Measurements from ENCODE around the gene GINS3.

GINS3 gene

DNA sequence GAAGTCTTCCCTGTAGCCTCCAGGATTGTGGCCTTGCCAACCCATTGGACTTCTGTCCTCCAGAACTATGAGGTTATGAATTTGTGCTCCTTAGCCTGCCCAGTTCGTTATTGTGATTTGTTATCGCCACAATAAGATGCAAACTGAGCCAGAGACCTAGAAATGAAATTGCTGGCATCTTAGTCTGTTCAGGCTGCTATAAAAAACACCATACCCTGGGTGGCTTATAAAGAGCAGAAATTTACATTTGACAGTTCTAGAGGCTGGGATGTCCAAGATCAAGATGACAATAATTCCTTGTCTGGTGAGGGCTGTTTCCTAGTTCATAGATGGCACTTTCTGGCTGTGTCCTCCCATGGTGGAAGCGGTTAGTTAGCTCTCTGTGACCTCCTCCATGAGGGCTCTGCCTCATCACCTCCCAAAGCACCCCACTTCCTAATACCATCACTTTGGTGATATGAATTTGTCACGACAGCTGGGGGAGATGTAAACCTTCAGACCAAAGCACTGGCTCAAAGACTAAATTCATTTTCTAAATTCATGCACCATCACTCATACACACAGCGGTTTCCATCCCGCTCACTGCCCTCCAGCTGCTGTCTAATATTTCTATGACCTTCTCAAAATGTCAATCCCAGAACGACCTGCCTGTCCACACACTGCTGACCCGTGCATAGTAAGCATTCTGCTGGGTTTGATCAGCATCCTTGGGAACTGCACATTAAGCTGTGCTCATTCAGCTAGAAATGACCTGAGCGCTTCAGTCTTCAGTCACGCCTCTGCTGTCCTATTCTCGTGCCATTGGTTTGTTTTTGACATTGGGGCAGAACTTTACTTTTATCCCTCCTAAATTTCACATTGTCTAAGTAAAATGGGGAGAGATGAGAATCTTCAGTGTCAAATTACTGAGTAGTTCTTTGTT lies 36.6 kb downstream of the GINS3 start:
- DNase-seq: no peak

DNA sequence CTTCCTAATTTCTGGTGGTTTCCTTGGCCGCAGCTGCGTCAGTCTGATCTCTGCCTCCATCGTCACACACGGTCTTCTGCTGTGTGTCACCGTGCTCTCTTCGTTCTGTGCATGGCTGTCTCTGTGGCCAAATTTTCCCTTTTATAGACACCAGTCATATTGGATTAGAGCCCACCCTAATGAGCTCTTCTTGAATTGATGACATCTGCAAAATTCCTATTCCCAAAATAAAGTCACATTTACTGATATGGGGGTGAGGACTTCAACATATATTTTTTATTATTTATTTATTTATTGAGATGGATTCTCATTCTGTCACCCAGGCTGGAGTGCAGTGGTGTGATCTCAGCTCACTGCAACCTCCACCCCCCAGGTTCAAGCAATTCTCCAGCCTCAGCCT lies 38.4 kb downstream of the GINS3 start:
- no peak for DNase-seq

DNA sequence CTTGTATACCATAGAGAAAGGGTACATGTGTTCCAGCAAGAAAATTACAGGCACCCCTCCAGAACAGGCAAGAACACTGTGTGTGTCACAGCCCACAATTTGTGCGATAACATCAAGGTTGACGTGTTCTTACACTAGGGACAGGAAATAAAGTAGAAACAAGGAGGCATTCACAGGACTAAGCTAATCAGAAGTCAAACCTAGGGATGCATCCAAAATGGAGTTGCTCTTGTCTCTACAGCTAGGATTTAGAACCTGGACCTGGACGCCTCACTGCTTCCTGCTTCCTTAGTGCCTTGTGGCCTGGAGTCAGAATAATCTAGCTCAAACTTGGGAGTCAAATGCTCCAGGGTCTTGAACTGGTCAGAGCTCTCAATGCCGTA lies 41.3 kb downstream of the GINS3 start:
- no peak for DNase-seq

DNA sequence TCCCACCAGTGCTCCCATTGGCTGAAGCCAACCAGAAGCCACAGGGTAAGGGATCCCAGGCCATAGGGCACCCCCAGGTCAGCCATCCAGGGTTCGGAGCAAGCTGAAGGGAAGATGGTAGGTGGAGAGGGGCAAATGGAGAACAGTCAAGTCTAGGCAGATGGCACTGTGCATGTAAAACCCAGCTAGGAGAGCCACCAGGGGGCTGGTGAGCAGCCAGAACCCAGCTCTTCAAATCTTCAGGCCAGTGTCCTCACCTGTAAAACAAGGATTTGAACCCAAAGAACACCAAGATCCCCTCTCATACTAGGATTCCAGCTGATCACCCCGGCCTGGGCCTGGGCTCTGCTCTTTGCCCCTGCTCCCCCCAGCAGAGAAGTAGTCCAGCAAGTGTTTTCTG lies 43.5 kb downstream of the GINS3 start:
- DNase-seq: no peak

DNA sequence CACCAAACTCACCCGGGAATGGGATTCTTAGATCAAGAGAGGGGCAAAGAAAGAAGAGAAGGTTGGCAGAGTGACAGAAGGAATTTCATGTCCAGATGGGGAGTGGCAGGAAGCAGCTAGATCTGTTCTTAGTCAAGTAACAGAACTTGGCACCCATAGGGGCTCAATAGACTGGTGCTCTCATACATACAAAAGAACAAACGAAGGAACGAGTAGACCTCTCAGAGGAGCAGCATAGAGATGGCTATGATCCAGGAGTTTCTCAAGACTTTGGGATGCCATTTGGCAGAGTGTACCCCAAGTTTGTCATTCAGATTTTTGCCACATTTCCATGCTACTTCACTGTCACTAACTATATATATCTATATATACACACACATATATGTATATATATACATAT lies 47.9 kb downstream of the GINS3 start:
- DNase-seq: no peak

DNA sequence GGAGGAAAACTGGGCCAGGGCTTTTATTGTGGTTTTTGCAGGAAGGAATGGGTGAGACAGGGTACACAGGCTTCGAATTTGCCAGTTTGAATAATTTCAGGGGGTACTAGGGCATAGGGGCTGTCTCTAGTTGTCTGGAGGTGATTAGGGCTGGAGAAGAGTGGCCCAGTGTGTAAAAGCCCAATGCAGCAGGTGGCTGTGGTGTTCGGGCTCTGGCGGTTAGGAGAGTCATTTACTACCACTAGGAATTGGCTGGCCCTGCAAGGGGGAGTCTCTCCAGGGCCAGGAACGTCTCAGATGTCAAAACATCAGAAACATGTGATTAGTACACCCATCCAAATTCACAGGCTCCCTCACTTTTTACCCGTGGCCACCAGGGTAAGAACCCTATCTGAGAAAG lies 50.3 kb downstream of the GINS3 start:
- DNase-seq: no peak

DNA sequence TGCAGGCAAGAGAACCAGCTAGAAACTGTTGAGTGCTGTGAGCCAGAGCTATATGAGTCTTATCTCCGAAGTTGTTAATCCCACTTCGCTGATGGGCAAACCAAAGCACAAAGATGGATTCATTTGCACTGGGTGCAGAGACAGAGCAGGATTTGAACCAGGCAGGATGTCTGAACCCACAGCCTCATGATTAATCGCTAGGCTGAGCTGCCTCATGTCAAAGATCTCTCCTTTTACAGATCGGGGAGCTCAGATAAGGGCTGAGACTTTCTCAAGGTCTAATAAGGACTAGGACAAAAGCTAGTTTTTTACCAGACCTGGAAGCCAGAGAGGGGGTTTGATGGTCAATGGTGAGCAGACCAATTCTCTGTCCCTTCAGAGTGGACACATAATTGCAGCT lies 51.5 kb downstream of the GINS3 start:
- no peak for DNase-seq

DNA sequence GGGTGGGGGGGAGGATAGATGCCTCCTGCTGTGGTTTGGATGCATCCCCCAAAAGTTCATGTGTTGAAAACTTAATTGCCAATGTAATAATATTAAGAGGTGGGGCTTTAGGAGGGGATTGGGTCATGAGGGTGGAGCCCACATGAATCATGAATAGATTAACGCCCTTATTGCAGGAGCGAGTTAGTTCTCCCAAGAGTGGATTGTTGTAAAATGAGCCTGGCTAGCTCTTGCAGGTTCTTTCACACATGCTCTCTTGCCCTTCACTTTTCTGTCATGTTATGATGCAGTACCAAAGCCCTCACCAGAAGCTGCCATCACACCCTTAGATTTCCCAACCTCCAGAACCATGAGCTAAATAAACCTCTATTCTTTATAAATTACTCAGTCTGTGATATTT lies 52.0 kb downstream of the GINS3 start:
- DNase-seq: no peak

DNA sequence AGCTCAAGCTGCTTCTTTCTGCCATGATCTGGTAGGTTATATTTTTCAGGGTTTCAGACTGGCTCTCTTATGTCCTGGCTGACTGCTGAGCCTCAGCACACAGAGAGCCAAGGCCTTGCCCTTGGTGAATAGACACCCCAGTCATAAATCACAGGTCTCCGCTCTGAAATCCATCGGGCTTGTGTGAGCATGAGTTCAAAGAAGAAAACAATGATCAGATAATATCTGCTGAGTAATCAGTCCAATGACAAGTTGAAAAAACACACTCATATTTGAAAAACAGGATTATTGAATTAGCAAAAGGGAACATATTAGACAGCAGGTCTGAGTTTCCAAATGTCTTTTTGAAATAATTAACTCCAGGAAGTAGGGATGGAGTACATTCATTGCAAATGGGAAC lies 56.6 kb downstream of the GINS3 start:
- DNase-seq: no peak

DNA sequence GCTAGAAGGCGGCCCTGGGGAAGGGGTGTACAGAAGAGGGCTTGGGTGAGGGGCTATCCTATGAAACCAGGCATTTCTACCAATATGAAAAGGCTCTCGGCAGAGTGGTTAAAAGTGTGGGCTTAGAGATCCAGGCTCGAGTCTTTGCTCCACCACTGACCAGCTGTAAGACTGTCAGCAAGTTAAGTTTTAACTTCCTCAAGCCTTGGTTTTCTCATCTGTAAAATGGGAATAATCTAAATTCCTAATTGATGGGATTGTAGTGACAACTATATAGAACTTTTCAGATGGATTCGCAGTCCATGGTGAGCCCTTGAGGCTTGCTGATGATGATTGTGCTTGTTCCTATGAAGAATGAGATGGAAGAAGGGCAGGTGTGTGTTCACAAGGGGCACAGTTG lies 57.0 kb downstream of the GINS3 start:
- no peak for DNase-seq

DNA sequence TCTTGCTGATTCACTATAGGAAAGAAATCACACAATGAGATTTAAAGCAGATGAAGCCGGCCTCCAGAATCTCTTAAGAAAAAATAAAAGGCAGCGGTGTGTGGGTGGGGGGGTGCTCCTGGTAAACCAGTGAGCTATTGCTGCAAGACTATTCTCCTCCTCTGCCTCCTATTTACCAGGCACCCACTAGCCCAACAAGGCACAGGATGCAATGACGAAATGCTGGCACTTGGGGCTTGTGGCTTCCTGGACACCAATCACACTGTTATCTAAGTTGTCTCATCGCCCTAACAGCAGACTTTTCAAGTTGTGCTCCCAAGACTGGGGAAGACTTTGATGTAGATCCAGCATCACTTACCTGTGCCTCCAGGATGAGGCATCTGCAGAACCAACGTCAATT lies 57.5 kb downstream of the GINS3 start:
- DNase-seq: no peak

DNA sequence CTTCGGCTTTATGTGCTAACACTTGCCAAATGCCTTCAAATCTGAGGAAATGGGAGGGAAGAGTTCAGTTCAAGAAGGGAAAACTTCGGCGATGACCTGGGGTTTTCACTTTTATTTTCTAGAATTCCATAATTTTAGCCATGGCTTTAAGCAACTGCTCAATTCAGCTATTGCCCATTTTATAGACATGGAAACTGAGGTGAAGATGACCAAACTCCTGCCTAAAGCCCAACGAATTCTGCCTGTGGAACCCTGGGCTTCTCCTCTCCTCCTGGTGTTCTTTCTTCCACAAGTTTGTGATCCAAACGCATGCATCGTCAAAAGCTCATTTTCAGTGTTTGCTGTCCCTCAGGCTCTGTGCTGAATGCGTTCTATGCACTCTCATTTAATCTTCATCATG lies 58.3 kb downstream of the GINS3 start:
- DNase-seq: no peak

DNA sequence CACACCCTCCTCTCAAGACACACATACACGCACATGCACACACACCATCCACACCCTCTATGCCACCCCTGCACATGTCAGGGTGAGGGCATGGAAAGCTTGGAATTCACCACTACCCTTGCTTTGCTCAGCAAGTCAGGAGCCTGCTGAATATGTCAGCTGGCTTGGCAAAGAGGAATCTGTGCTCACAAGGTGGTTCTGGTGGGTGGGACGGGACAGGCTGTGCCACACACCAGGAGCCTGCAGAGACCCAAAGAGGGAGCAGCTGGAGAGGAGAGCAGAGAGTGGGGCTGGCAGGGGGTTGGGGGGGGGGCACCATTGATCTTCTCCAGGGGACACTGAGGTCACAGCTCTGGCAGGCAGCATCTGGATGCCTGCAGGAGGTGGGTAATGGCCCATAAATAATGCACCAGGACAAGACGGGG lies 59.0 kb downstream of the GINS3 start:
- no peak for DNase-seq

DNA sequence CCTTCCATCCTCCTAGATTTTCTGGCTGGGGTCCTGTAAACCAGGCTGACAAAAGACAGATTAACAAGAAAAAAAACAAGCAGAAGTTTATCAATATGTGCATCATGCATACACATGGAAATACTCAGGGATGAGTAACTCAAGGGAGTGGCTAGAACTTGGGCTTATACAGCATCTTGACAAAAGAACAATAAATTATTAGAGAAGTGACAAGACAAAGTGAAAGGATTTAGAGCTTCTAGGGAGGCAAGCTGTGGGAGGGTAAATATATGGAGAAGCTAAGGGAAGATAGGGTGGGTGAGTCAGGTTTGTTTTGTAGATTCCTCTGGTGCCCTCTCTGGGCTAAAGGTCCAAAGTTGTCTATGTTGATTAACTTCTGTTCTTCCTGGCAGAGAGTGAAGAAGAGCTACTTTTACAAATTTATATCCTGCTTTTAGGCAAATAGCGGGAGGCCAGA lies 59.7 kb downstream of the GINS3 start:
- no peak for DNase-seq

DNA sequence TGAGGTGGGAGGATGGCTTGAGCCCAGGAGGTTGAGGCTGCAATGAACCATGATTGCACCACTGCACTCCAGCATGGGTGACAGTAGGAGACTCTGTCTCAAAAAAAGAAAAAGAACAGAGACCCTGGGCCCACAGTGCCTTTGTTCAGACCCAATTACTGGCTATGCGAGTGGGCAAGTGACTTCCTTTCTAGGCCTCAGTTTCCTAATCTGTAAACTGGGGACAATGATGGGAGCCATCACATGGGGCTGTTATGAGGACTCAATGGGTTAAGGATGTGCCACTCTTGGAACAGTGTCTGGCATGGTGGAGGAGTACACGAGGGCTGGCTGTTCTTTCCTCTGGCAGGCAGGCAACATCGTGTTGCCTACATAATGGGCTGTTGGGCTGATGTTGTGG lies 60.4 kb downstream of the GINS3 start:
- no peak for DNase-seq

DNA sequence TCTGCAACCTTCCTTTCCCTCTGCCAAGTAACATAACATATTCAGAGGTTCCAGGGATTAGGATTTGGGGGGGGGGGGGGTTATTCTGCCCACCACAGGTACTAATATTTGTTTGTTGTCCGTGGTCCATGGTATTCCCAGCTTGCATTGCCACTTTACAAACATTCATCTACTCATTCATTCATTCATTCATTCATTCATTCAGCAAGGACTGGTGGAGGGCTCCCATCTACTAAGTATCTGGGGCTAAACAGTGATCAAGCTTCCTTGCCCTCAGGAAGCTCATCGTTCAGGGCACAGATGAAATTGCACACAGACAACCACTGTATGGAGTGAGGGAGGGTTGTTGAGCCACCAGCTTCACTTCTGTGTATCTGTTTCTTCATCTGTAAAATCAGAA lies 61.9 kb downstream of the GINS3 start:
- no peak for DNase-seq

DNA sequence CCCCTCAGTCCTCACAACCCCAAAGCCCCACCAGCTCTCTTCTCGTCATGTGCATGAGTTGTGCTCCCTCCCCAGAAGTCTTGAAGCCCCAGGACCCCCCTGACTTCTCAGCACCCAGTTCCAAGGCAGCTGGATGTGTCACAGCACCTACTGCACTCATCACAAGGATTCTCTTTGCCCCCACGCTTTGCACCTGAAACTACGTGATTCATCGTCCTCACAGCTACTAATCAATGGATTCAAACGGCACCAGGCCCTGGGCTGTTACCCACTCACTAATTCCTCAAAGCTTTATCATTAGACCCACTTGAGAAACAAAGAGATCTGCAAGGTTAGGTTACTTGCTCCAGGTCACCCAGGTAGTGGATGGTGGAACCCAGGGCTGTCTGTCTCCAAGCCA lies 62.6 kb downstream of the GINS3 start:
- no peak for DNase-seq
